GM21447 (cell line): ENCODE measurements around the gene GALNT18.

Experiments
- ATAC-seq: cut with Tn5 transposase; IDR thresholded peaks from one replicate; pipeline ENCODE4 v1.9.1; 2021; ENCODE audit not compliant: unreplicated experiment

The GALNT18 gene

GRCh38 chr11:11320825-11321224 lies 301.0 kb downstream of the GALNT18 start:
- no peak for ATAC-seq

- no peak for ATAC-seq
These were observed 302.8 kb downstream of the GALNT18 start for GRCh38 chr11:11318961-11319360.

- no peak for ATAC-seq
These were observed 303.3 kb downstream of the GALNT18 start for GRCh38 chr11:11318461-11318860.

- ATAC-seq: no peak
These were observed 305.1 kb downstream of the GALNT18 start for GRCh38 chr11:11316651-11317230.

GRCh38 chr11:11313902-11314692 lies 307.7 kb downstream of the GALNT18 start:
- ATAC-seq: no peak

- no peak for ATAC-seq
These were observed 308.4 kb downstream of the GALNT18 start for GRCh38 chr11:11313426-11313825.

- no peak for ATAC-seq
These were observed 309.1 kb downstream of the GALNT18 start for GRCh38 chr11:11312738-11313137.

- no peak for ATAC-seq
These were observed 310.6 kb downstream of the GALNT18 start for GRCh38 chr11:11311169-11311568.

- no peak for ATAC-seq
These were observed 311.9 kb downstream of the GALNT18 start for GRCh38 chr11:11309906-11310305.

- ATAC-seq: no peak
These were observed 313.6 kb downstream of the GALNT18 start for GRCh38 chr11:11308249-11308648.

GRCh38 chr11:11306855-11307254 lies 314.9 kb downstream of the GALNT18 start:
- no peak for ATAC-seq

- no peak for ATAC-seq
These were observed 317.3 kb downstream of the GALNT18 start for GRCh38 chr11:11304550-11304949.

GRCh38 chr11:11302565-11302964 lies 319.2 kb downstream of the GALNT18 start:
- ATAC-seq: no peak

- no peak for ATAC-seq
These were observed 320.6 kb downstream of the GALNT18 start for GRCh38 chr11:11301212-11301611.

GRCh38 chr11:11297578-11297977 lies 324.2 kb downstream of the GALNT18 start:
- ATAC-seq: no peak

GRCh38 chr11:11296434-11296833 lies 325.4 kb downstream of the GALNT18 start:
- ATAC-seq: no peak

- ATAC-seq: no peak
These were observed 327.3 kb downstream of the GALNT18 start for GRCh38 chr11:11294551-11294855.

GRCh38 chr11:11293798-11294550 lies 327.8 kb downstream of the GALNT18 start:
- no peak for ATAC-seq

- no peak for ATAC-seq
These were observed 329.0 kb downstream of the GALNT18 start for GRCh38 chr11:11292839-11293238.

- no peak for ATAC-seq
These were observed 330.5 kb downstream of the GALNT18 start for GRCh38 chr11:11291041-11292015.

- ATAC-seq: no peak
These were observed 331.5 kb downstream of the GALNT18 start for GRCh38 chr11:11290354-11290753.
